SK-N-SH treated with all-trans-retinoic acid at 6 μM for 48 hours (cell line): ENCODE data around the gene HRH2.

ENCODE experiments used
- ATAC-seq: fragments of 200-7000 bp; cut with Tn5 transposase; 3 replicates; pipeline ENCODE4 v1.9.1; 2020; ENCODE audit warnings: mild to moderate bottlenecking, moderate library complexity
- ARNTL ChIP-seq: fragments of 450-650 bp; formaldehyde crosslinking; IDR thresholded peaks from 2 replicates; pipeline ENCODE4 v1.5.0; 2020; ENCODE audit warnings: low read depth, mild to moderate bottlenecking, moderate library complexity, borderline replicate concordance
- BACH2 ChIP-seq: fragments of 250-450 bp; sonication (Bioruptor Pico); IDR thresholded peaks from 2 replicates; pipeline ENCODE4 v1.9.0; 2021; ENCODE audit warnings: mild to moderate bottlenecking, borderline replicate concordance
- CSDC2 ChIP-seq: fragments of 250-450 bp; sonication (Bioruptor Pico); IDR thresholded peaks from 2 replicates; pipeline ENCODE4 v1.5.0; 2020; ENCODE audit warnings: mild to moderate bottlenecking, moderate library complexity
- ISL1 ChIP-seq: fragments of 250-450 bp; sonication (Bioruptor Pico); IDR thresholded peaks from 2 replicates; pipeline ENCODE4 v2.1.2; 2022; ENCODE audit warnings: mild to moderate bottlenecking, moderate library complexity
- RARB ChIP-seq: fragments of 250-450 bp; sonication (Bioruptor Pico); IDR thresholded peaks from 2 replicates; pipeline ENCODE4 v1.8.0; 2021; ENCODE audit warnings: mild to moderate bottlenecking, moderate library complexity
- SNAI2 ChIP-seq: fragments of 250-450 bp; sonication (Bioruptor Pico); IDR thresholded peaks from 2 replicates; pipeline ENCODE4 v1.5.0; 2020; ENCODE audit warnings: mild to moderate bottlenecking, moderate library complexity
- TCF4 ChIP-seq: fragments of 250-450 bp; sonication (Bioruptor Pico); IDR thresholded peaks from 2 replicates; pipeline ENCODE4 v1.8.0; 2021; ENCODE audit warnings: mild to moderate bottlenecking, moderate library complexity, borderline replicate concordance
- TOX ChIP-seq: fragments of 250-450 bp; sonication (Bioruptor Pico); IDR thresholded peaks from 2 replicates; pipeline ENCODE4 v1.8.0; 2021; ENCODE audit warnings: mild to moderate bottlenecking, moderate library complexity, borderline replicate concordance
- ZC3H10 ChIP-seq: fragments of 250-450 bp; sonication (Bioruptor Pico); IDR thresholded peaks from 2 replicates; pipeline ENCODE4 v1.5.1; 2021; ENCODE audit warnings: mild to moderate bottlenecking, moderate library complexity
- ZFP3 ChIP-seq: fragments of 250-450 bp; sonication (Bioruptor Pico); IDR thresholded peaks from 2 replicates; pipeline ENCODE4 v1.5.0; 2020; ENCODE audit warnings: mild to moderate bottlenecking, moderate library complexity
- ZFP30 ChIP-seq: fragments of 450-650 bp; formaldehyde crosslinking; IDR thresholded peaks from 2 replicates; pipeline ENCODE4 v1.5.0; 2022; ENCODE audit warnings: mild to moderate bottlenecking, moderate library complexity
- ZNF565 ChIP-seq: fragments of 450-650 bp; formaldehyde crosslinking; conservative IDR thresholded peaks from 2 replicates; pipeline ENCODE4 v1.5.0; 2020; ENCODE audit warnings: low read depth, mild to moderate bottlenecking, moderate library complexity
- ZNF8 ChIP-seq: fragments of 450-650 bp; formaldehyde crosslinking; IDR thresholded peaks from 2 replicates; pipeline ENCODE4 v1.5.0; 2020; ENCODE audit warnings: mild to moderate bottlenecking, moderate library complexity
- TF ChIP-seq, protein P1 (sequence below): fragments of 250-450 bp; sonication (Bioruptor Pico); IDR thresholded peaks from 2 replicates; pipeline ENCODE4 v1.8.0; 2020; ENCODE audit warnings: mild to moderate bottlenecking, moderate library complexity, borderline replicate concordance
- TF ChIP-seq, protein P2 (sequence below): fragments of 250-450 bp; sonication (Bioruptor Pico); IDR thresholded peaks from 2 replicates; pipeline ENCODE4 v1.5.1; 2021; ENCODE audit warnings: mild to moderate bottlenecking, moderate library complexity
- TF ChIP-seq, protein P3 (sequence below): fragments of 250-450 bp; sonication (Bioruptor Pico); IDR thresholded peaks from 2 replicates; pipeline ENCODE4 v1.5.1; 2020; ENCODE audit warnings: low read depth, mild to moderate bottlenecking, moderate library complexity
- TF ChIP-seq, protein P4 (sequence below): fragments of 250-450 bp; sonication (Bioruptor Pico); IDR thresholded peaks from 2 replicates; pipeline ENCODE4 v1.5.0; 2020; ENCODE audit warnings: mild to moderate bottlenecking, moderate library complexity
- TF ChIP-seq, protein P5 (sequence below): fragments of 250-450 bp; sonication (Bioruptor Pico); IDR thresholded peaks from 2 replicates; pipeline ENCODE4 v1.8.0; 2021; ENCODE audit warnings: low read depth, mild to moderate bottlenecking, moderate library complexity, borderline replicate concordance

The HRH2 gene

DNA sequence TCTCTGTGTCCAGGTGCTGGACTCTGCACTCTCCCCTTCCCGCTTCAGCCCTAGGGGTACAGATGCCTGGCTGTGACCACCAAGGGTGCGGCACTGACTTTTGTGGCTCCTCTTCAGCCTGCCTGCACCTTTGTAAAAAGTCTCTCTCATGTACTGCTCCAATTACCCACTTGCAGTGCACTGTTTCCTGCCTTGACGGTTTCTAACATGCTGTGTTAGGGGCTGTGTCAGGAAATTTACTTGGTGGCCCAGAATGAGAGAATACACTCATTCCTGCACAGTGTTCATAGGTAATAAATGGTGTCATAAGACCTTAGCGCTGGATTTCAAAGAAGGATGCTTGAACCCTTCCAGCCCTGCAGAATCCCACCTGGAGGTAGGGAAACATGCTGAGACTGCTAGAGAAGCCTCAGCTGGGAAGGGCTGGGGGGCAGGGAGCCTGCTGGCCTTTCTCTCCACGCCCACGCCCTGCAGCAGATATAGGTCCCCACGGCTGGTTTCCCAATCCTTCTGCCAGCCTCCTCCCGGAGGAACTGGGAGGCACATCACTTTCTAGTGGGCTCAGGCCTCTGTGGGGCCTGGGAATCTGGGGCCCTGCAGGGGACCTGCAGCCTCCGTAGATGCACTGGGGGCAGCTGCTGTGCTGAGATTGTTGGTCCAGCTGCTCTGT is 17.6 kb upstream of the HRH2 start:
- no peak for ATAC-seq
- TF ChIP-seq BACH2 (CRISPR knock-in tag) (no peak), CSDC2 (CRISPR knock-in tag) (no peak), ISL1 (CRISPR knock-in tag) (no peak), ZFP3 (no peak), ZFP30 (CRISPR knock-in tag) (no peak), TCF4 (no peak), ZC3H10 (CRISPR knock-in tag) (no peak), SNAI2 (CRISPR knock-in tag) (no peak), ARNTL (no peak), ZNF8 (CRISPR knock-in tag) (no peak), ZNF565 (CRISPR knock-in tag) (no peak), RARB (CRISPR knock-in tag) (no peak)
- TF ChIP-seq, protein P1, sequence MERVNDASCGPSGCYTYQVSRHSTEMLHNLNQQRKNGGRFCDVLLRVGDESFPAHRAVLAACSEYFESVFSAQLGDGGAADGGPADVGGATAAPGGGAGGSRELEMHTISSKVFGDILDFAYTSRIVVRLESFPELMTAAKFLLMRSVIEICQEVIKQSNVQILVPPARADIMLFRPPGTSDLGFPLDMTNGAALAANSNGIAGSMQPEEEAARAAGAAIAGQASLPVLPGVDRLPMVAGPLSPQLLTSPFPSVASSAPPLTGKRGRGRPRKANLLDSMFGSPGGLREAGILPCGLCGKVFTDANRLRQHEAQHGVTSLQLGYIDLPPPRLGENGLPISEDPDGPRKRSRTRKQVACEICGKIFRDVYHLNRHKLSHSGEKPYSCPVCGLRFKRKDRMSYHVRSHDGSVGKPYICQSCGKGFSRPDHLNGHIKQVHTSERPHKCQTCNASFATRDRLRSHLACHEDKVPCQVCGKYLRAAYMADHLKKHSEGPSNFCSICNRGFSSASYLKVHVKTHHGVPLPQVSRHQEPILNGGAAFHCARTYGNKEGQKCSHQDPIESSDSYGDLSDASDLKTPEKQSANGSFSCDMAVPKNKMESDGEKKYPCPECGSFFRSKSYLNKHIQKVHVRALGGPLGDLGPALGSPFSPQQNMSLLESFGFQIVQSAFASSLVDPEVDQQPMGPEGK (CRISPR knock-in tag) = no peak
- TF ChIP-seq, protein P2, sequence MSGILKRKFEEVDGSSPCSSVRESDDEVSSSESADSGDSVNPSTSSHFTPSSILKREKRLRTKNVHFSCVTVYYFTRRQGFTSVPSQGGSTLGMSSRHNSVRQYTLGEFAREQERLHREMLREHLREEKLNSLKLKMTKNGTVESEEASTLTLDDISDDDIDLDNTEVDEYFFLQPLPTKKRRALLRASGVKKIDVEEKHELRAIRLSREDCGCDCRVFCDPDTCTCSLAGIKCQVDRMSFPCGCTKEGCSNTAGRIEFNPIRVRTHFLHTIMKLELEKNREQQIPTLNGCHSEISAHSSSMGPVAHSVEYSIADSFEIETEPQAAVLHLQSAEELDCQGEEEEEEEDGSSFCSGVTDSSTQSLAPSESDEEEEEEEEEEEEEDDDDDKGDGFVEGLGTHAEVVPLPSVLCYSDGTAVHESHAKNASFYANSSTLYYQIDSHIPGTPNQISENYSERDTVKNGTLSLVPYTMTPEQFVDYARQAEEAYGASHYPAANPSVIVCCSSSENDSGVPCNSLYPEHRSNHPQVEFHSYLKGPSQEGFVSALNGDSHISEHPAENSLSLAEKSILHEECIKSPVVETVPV = no peak
- TF ChIP-seq, protein P3, sequence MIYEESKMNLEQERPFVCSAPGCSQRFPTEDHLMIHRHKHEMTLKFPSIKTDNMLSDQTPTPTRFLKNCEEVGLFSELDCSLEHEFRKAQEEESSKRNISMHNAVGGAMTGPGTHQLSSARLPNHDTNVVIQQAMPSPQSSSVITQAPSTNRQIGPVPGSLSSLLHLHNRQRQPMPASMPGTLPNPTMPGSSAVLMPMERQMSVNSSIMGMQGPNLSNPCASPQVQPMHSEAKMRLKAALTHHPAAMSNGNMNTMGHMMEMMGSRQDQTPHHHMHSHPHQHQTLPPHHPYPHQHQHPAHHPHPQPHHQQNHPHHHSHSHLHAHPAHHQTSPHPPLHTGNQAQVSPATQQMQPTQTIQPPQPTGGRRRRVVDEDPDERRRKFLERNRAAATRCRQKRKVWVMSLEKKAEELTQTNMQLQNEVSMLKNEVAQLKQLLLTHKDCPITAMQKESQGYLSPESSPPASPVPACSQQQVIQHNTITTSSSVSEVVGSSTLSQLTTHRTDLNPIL (CRISPR knock-in tag) = no peak
- TF ChIP-seq, protein P4, sequence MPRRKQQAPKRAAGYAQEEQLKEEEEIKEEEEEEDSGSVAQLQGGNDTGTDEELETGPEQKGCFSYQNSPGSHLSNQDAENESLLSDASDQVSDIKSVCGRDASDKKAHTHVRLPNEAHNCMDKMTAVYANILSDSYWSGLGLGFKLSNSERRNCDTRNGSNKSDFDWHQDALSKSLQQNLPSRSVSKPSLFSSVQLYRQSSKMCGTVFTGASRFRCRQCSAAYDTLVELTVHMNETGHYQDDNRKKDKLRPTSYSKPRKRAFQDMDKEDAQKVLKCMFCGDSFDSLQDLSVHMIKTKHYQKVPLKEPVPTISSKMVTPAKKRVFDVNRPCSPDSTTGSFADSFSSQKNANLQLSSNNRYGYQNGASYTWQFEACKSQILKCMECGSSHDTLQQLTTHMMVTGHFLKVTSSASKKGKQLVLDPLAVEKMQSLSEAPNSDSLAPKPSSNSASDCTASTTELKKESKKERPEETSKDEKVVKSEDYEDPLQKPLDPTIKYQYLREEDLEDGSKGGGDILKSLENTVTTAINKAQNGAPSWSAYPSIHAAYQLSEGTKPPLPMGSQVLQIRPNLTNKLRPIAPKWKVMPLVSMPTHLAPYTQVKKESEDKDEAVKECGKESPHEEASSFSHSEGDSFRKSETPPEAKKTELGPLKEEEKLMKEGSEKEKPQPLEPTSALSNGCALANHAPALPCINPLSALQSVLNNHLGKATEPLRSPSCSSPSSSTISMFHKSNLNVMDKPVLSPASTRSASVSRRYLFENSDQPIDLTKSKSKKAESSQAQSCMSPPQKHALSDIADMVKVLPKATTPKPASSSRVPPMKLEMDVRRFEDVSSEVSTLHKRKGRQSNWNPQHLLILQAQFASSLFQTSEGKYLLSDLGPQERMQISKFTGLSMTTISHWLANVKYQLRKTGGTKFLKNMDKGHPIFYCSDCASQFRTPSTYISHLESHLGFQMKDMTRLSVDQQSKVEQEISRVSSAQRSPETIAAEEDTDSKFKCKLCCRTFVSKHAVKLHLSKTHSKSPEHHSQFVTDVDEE (CRISPR knock-in tag) = no peak
- TF ChIP-seq, protein P5, sequence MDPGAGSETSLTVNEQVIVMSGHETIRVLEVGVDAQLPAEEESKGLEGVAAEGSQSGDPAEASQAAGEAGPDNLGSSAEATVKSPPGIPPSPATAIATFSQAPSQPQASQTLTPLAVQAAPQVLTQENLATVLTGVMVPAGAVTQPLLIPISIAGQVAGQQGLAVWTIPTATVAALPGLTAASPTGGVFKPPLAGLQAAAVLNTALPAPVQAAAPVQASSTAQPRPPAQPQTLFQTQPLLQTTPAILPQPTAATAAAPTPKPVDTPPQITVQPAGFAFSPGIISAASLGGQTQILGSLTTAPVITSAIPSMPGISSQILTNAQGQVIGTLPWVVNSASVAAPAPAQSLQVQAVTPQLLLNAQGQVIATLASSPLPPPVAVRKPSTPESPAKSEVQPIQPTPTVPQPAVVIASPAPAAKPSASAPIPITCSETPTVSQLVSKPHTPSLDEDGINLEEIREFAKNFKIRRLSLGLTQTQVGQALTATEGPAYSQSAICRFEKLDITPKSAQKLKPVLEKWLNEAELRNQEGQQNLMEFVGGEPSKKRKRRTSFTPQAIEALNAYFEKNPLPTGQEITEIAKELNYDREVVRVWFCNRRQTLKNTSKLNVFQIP (CRISPR knock-in tag) = no peak
- TF ChIP-seq, all 23 proteins: peak for 0

DNA sequence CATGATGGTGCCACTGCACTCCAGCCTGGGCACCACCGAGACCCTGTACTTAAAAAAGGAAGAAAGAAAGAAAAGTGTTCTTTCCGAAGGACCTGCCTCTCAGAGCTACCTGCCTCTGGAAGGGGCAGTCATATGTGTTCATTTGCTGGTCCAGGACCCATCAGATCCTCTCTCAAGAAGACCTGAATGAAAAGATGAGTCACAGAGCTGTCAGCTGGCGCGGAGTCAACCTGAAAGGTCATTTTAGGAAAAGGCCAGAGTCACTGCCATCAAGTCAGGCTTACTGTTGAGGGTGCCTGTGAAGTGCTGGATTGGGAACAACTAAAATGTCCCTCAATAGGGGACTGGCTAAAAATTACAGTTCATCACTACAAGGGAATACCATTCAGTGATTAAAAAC is 14.9 kb upstream of the HRH2 start:
- ATAC-seq = no peak
- no peak for TF ChIP-seq TOX
- TF ChIP-seq TCF4 = no peak
- no peak for TF ChIP-seq BACH2 (CRISPR knock-in tag)
- TF ChIP-seq, protein P2 = no peak
- no peak for TF ChIP-seq ZFP30 (CRISPR knock-in tag)
- TF ChIP-seq ZNF565 (CRISPR knock-in tag) = no peak
- TF ChIP-seq, protein P1 (CRISPR knock-in tag) = no peak
